IMR-90 (cell line): ENCODE results near the gene PRCP. TPM values are rescaled to one million over a fixed set of nuclear protein-coding genes. Genes with fewer than 3 reads are reported as not detected.

Experiments used
- ATAC-seq: fragments of 200-7000 bp; cut with Tn5 transposase; 2 replicates; pipeline ENCODE4 v1.9.1; 2020; ENCODE audit warnings: low read depth, mild to moderate bottlenecking, moderate library complexity
- BruUV-seq: library from RNA; stranded (reverse); fragments of 400-500 nt; replicated peaks from 2 replicates; lab custom pipeline; 2021; lab: Mats Ljungman, UMichigan
- CTCF ChIA-PET: fragments of 300-600 bp; formaldehyde crosslinking; extraction: SDS; loops from one replicate; lab custom pipeline; 2021; ENCODE audit warnings: antibody characterized with exemption; lab: Yijun Ruan, JAX
- POLR2A ChIA-PET: fragments of 300-600 bp; sonication (Branson Sonifier 250); formaldehyde crosslinking; loops from one replicate; lab custom pipeline; 2022; ENCODE audit warnings: antibody characterized with exemption; ENCODE audit not compliant: unreplicated experiment; lab: Charles Lee
- DNase-seq: peaks from one replicate; pipeline ENCODE4 v3.0.0; 2013
- H2AFZ ChIP-seq: replicated peaks from 2 replicates; pipeline ENCODE3; 2013; ENCODE audit warnings: low read length, mild to moderate bottlenecking; ENCODE audit not compliant: poor library complexity
- H2AK5ac ChIP-seq: 2 replicates; pipeline ENCODE4 v1.6.1; 2013; ENCODE audit warnings: low read depth, low read length, inconsistent platforms
- H2AK9ac ChIP-seq: replicated peaks from 2 replicates; pipeline ENCODE3; 2013; ENCODE audit warnings: mild to moderate bottlenecking, low read depth, low read length, moderate library complexity; ENCODE audit not compliant: poor library complexity
- H2BK120ac ChIP-seq: 2 replicates; pipeline ENCODE4 v1.6.1; 2013; ENCODE audit warnings: low read depth, low read length, inconsistent platforms
- H2BK15ac ChIP-seq: 3 replicates; pipeline ENCODE4 v1.6.1; 2013; ENCODE audit warnings: low read depth, low read length, inconsistent platforms
- H2BK20ac ChIP-seq: 2 replicates; pipeline ENCODE4 v1.6.1; 2013; ENCODE audit warnings: low read depth, mild to moderate bottlenecking, inconsistent platforms, low read length, moderate library complexity
- H2BK5ac ChIP-seq: 2 replicates; pipeline ENCODE4 v1.6.1; 2013; ENCODE audit warnings: mild to moderate bottlenecking, low read depth, low read length, inconsistent platforms; ENCODE audit not compliant: poor library complexity, severe bottlenecking
- H3K14ac ChIP-seq: replicated peaks from 2 replicates; pipeline ENCODE4 v1.6.1; 2013; ENCODE audit warnings: low read depth, low read length, inconsistent platforms
- H3K18ac ChIP-seq: 2 replicates; pipeline ENCODE4 v1.6.1; 2013; ENCODE audit warnings: low read depth, low read length, control low read depth
- H3K23ac ChIP-seq: 2 replicates; pipeline ENCODE4 v1.6.1; 2013; ENCODE audit warnings: low read depth, low read length, inconsistent platforms
- H3K27ac ChIP-seq: 2 replicates; pipeline ENCODE4 v1.5.1; 2013; ENCODE audit warnings: mild to moderate bottlenecking, control low read depth, low read length; ENCODE audit not compliant: insufficient read depth
- H3K27me3 ChIP-seq: 2 replicates; pipeline ENCODE4 v1.6.1; 2013; ENCODE audit warnings: low read length; ENCODE audit not compliant: control insufficient read depth, insufficient read depth
- H3K36me3 ChIP-seq: 2 replicates; pipeline ENCODE4 v1.6.1; 2013; ENCODE audit warnings: low read length, mixed read lengths; ENCODE audit not compliant: control insufficient read depth, insufficient read depth
- H3K4ac ChIP-seq: 2 replicates; pipeline ENCODE4 v1.6.1; 2013; ENCODE audit warnings: low read depth, low read length, inconsistent platforms
- H3K4me1 ChIP-seq: 2 replicates; pipeline ENCODE4 v1.6.1; 2013; ENCODE audit warnings: low read length, mixed read lengths; ENCODE audit not compliant: control insufficient read depth, insufficient read depth
- H3K4me2 ChIP-seq: 2 replicates; pipeline ENCODE4 v1.6.1; 2013; ENCODE audit warnings: low read depth, mild to moderate bottlenecking, control low read depth, low read length, moderate library complexity
- H3K4me3 ChIP-seq: 2 replicates; pipeline ENCODE4 v1.5.1; 2013; ENCODE audit warnings: low read depth, mild to moderate bottlenecking, control low read depth, low read length, moderate library complexity; ENCODE audit not compliant: insufficient read depth
- H3K56ac ChIP-seq: 2 replicates; pipeline ENCODE4 v1.6.1; 2013; ENCODE audit warnings: low read length, inconsistent platforms; ENCODE audit not compliant: insufficient read depth; ENCODE audit errors: extremely low read depth
- H3K79me1 ChIP-seq, 2 experiments: 2 replicates each; pipeline ENCODE4 v1.6.1; 2013; ENCODE audit warnings: low read length in 2 of 2, inconsistent platforms in 1 of 2, low read depth in 1 of 2
- H3K9ac ChIP-seq: 2 replicates; pipeline ENCODE4 v1.6.1; 2013; ENCODE audit warnings: low read depth, low read length, control low read depth
- H3K9me1 ChIP-seq: 2 replicates; pipeline ENCODE4 v1.6.1; 2013; ENCODE audit warnings: low read length, inconsistent platforms; ENCODE audit not compliant: insufficient read depth
- H3K9me3 ChIP-seq: 2 replicates; pipeline ENCODE4 v1.6.1; 2013; ENCODE audit warnings: low read length; ENCODE audit not compliant: control insufficient read depth, insufficient read depth
- H4K20me1 ChIP-seq: 2 replicates; pipeline ENCODE4 v1.6.1; 2013; ENCODE audit warnings: low read length, inconsistent platforms; ENCODE audit not compliant: insufficient read depth
- H4K5ac ChIP-seq: 2 replicates; pipeline ENCODE4 v1.6.1; 2013; ENCODE audit warnings: mild to moderate bottlenecking, low read depth, low read length, control low read depth
- H4K8ac ChIP-seq, 2 experiments: 2 replicates each; pipeline ENCODE4 v1.6.1; 2013; ENCODE audit warnings: low read depth in 2 of 2, low read length in 2 of 2, control low read depth in 1 of 2, inconsistent platforms in 1 of 2
- H4K91ac ChIP-seq: 2 replicates; pipeline ENCODE4 v1.6.1; 2013; ENCODE audit warnings: low read depth, low read length, inconsistent platforms; ENCODE audit not compliant: insufficient read depth
- ELK1 ChIP-seq: fragments of 150-350 bp; IDR thresholded peaks from 2 replicates; pipeline ENCODE4 v1.6.1; 2016; ENCODE audit warnings: low read depth, mild to moderate bottlenecking, low read length, moderate library complexity, borderline replicate concordance
- FOS ChIP-seq: fragments of 150-350 bp; IDR thresholded peaks from 2 replicates; pipeline ENCODE4 v1.6.1; 2016; ENCODE audit warnings: low read depth, low read length
- RAD21 ChIP-seq: IDR thresholded peaks from 2 replicates; pipeline ENCODE4 v1.6.1; 2012; ENCODE audit warnings: low read length, improper control_type of control experiment
- RCOR1 ChIP-seq: IDR thresholded peaks from 2 replicates; pipeline ENCODE4 v1.6.1; 2012; ENCODE audit warnings: mild to moderate bottlenecking, low read length, improper control_type of control experiment; ENCODE audit not compliant: insufficient replicate concordance
- SMC3 ChIP-seq: fragments of 150-350 bp; IDR thresholded peaks from 2 replicates; pipeline ENCODE4 v1.6.1; 2016; ENCODE audit warnings: low read depth, mild to moderate bottlenecking, antibody characterized with exemption, low read length, moderate library complexity
- USF2 ChIP-seq: fragments of 150-350 bp; IDR thresholded peaks from 2 replicates; pipeline ENCODE4 v1.6.1; 2017; ENCODE audit warnings: mild to moderate bottlenecking, antibody characterized with exemption, low read length, low read depth
- WGBS, 2 experiments: methylation state at CpG; one replicate each; pipeline versions ENCODE4 v1.1.5 to v1.1.7; 2013; ENCODE audit warnings: missing lambda C conversion rate in 2 of 2; ENCODE audit not compliant: insufficient read length in 1 of 2; ENCODE audit errors: extremely low coverage in 2 of 2; 5-methylcytosine and 5-hydroxymethylcytosine counted together
- dilution Hi-C: fragments of 300-500 bp; cut with HindIII; formaldehyde crosslinking; loops from one replicate; pipeline ENCODE4 v1.14.3; 2018; ENCODE audit warnings: low sequenced_read_pairs; ENCODE audit not compliant: unreplicated experiment
- in situ Hi-C: fragments of 300-500 bp; cut with MboI; formaldehyde crosslinking; loops from 3 replicates; pipeline ENCODE4 v1.14.3; 2019; ENCODE audit warnings: low sequenced_read_pairs, inconsistent platforms, mixed read lengths
- intact Hi-C: fragments of 100-400 bp; cut with micrococcal nuclease; formaldehyde crosslinking; loops from 2 replicates; pipeline ENCODE4 v1.10.0; 2022
- polyA plus RNA-seq, 3 experiments: library from polyadenylated mRNA; depleted of rRNA; stranded (reverse); fragments of >200 nt; gene quantifications; 2 replicates each; pipeline ENCODE4 v1.2.3, GENCODE V29; 2012; ENCODE audit warnings: low replicate concordance in 1 of 3
- total RNA-seq: library from RNA; depleted of rRNA; stranded (reverse); fragments of >200 nt; gene quantifications from 2 replicates; pipeline ENCODE4 v1.2.3, GENCODE V29; 2012

The PRCP gene
- total and polyA plus RNA-seq, 2 of the 4 experiments (the other 2 are of a cell fraction) = 31.7 to 64.9 TPM

GRCh38 chr11:82818409-82819043 lies 81.7 kb downstream of the PRCP start:
- no peak overlapping the region for H3K9ac ChIP-seq
- no peaks in the 10 kb centered on the region for H3K4me1 ChIP-seq
- no peak overlapping the region for H3K23ac ChIP-seq
- intact Hi-C loops (no loop called here), in situ Hi-C loops (no loop called here), dilution Hi-C loops (no loop called here)
- no peak overlapping the region for H2AK9ac ChIP-seq
- no peak overlapping the region for H2BK20ac ChIP-seq
- DNase-seq (no peak), ATAC-seq (no peak)
- H2AFZ ChIP-seq = no peak overlapping the region
- no peak overlapping the region for H3K14ac ChIP-seq
- no peak overlapping the region for H3K4me2 ChIP-seq
- no TSS peak for BruUV-seq
- no peak overlapping the region for H3K4me3 ChIP-seq
- H4K20me1 ChIP-seq = no peaks in the 10 kb centered on the region
- CTCF ChIA-PET = interaction anchor here (0.8 kb wide), 1 partner anchor 13 kb away, joined by 6 read pairs; no protein-coding TSS in a partner anchor
- no peaks in the 10 kb centered on the region for H3K9me1 ChIP-seq
- no peak overlapping the region for H2AK5ac ChIP-seq
- no peak for TF ChIP-seq RAD21
- TF ChIP-seq ELK1 = no peak
- no peak for TF ChIP-seq FOS
- no peak for TF ChIP-seq USF2
- TF ChIP-seq RCOR1 = no peak
- TF ChIP-seq SMC3 = no peak
- H3K56ac ChIP-seq = no peak overlapping the region
- no peak overlapping the region for H3K18ac ChIP-seq
- H2BK120ac ChIP-seq = no peak overlapping the region
- H3K79me1 ChIP-seq = no peaks in the 10 kb centered on the region
- H3K27ac ChIP-seq = no peak overlapping the region
- POLR2A ChIA-PET = no interaction called here
- H3K4ac ChIP-seq = no peak overlapping the region
- H3K27me3 ChIP-seq = peaks cover 7% of the 10 kb centered on the region
- no peaks in the 10 kb centered on the region for H3K36me3 ChIP-seq
- 100% methylated on average over 1 of the region's 10 CpGs; no CpG with 5 or more reads in 1 of the 2 experiments for WGBS, 2 experiments
- H3K9me3 ChIP-seq = no peaks in the 10 kb centered on the region
- H4K5ac ChIP-seq = no peak overlapping the region
- no peak overlapping the region for H2BK15ac ChIP-seq
- no peak overlapping the region for H2BK5ac ChIP-seq
- H4K8ac ChIP-seq = no peak overlapping the region
- no peak overlapping the region for H4K91ac ChIP-seq
